ENCODE data around the gene USP34. TPM values are rescaled to one million over a fixed set of nuclear protein-coding genes. Genes with fewer than 3 reads are reported as not detected.

Gene USP34
- total and polyA plus RNA-seq, 9 donors: 57.4 to 132 (median 116) TPM

GRCh38 chr2:61439241-61440002 is 31.5 kb downstream of the USP34 start:
- intact Hi-C loops (cut with DNase I): no loop called here
- no peak for DNase-seq
- H3K4me1 ChIP-seq (ENCODE audit: insufficient read depth): peaks cover 9% of the 10 kb centered on the region
- TF ChIP-seq POLR2A (IDR thresholded peaks at IDR 0.05) (no peak), EP300 (IDR thresholded peaks at IDR 0.05) (no peak)
- TF ChIP-seq, protein P1, sequence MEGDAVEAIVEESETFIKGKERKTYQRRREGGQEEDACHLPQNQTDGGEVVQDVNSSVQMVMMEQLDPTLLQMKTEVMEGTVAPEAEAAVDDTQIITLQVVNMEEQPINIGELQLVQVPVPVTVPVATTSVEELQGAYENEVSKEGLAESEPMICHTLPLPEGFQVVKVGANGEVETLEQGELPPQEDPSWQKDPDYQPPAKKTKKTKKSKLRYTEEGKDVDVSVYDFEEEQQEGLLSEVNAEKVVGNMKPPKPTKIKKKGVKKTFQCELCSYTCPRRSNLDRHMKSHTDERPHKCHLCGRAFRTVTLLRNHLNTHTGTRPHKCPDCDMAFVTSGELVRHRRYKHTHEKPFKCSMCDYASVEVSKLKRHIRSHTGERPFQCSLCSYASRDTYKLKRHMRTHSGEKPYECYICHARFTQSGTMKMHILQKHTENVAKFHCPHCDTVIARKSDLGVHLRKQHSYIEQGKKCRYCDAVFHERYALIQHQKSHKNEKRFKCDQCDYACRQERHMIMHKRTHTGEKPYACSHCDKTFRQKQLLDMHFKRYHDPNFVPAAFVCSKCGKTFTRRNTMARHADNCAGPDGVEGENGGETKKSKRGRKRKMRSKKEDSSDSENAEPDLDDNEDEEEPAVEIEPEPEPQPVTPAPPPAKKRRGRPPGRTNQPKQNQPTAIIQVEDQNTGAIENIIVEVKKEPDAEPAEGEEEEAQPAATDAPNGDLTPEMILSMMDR (IDR thresholded peaks at IDR 0.05): no peak
- no peak overlapping the region for H3K4me3 ChIP-seq
- H3K36me3 ChIP-seq: no peaks in the 10 kb centered on the region
- no peaks in the 10 kb centered on the region for H3K27me3 ChIP-seq
- no peaks in the 10 kb centered on the region for H3K9me3 ChIP-seq
- WGBS, 3 donors: 61 to 70% (median 63%) methylated on average over 6 to 7 of the region's 7 CpGs
- H3K27ac ChIP-seq: no peak overlapping the region

DNA sequence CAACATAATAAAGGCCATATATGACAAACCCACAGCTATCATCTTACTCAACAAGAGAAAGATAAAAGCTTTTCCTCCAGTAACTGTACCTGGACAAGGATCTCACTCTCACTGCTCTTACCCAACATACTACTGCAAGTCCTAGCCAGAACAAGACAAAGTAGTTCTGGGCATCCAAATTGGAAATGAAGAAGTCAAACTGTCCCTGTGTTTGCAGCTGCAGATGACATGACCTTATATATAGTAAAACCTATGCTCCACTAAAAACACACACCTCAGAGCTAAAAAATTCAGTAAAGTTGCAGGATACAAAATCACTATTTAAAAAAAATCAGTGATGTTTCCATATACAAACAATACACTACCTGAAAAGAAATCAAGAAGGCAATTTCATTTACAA is 32.2 kb downstream of the USP34 start:
- DNase-seq: no peak
- intact Hi-C loops (cut with DNase I): no loop called here
- H3K4me1 ChIP-seq (ENCODE audit: insufficient read depth): peaks cover 11% of the 10 kb centered on the region

DNA sequence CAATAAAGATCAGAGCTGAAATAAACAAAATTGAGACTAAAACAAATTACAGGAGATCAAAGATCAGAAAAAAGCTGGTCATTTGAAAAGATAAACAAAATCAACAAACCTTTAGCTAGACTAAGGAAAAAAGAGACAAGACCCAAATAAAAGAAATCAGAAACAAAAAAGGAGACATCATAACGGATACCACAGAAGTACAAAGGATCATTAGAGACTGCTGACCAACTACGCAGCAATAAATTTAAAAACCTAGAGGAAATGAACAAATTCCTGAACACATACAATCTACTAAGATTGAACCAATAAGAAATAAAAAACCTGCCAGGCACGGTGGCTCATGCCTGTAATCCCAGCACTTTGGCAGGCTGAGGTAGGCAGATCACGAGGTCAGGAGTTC is 33.7 kb downstream of the USP34 start:
- DNase-seq: no peak
- Histone ChIP-seq H3K27ac (no peak overlapping the region), H3K27me3 (no peaks in the 10 kb centered on the region), H3K36me3 (no peaks in the 10 kb centered on the region), H3K4me1 (ENCODE audit: insufficient read depth) (peaks cover 14% of the 10 kb centered on the region), H3K4me3 (no peak overlapping the region), H3K9me3 (no peaks in the 10 kb centered on the region)
- intact Hi-C loops (cut with DNase I): no loop called here
- WGBS, 3 donors: 94 to 98% (median 96%) methylated on average over 4 of the region's 4 CpGs
- TF ChIP-seq, protein P1 (IDR thresholded peaks at IDR 0.05): no peak
- TF ChIP-seq EP300 (IDR thresholded peaks at IDR 0.05) (no peak), POLR2A (IDR thresholded peaks at IDR 0.05) (no peak)

More for the DNA sequence above, 32.2 kb downstream of the USP34 start:
- no peaks in the 10 kb centered on the region for H3K36me3 ChIP-seq
- no peaks in the 10 kb centered on the region for H3K9me3 ChIP-seq
- no peak overlapping the region for H3K4me3 ChIP-seq
- no peak for TF ChIP-seq POLR2A (IDR thresholded peaks at IDR 0.05)
- TF ChIP-seq, protein P1 (IDR thresholded peaks at IDR 0.05): no peak
- no peak for TF ChIP-seq EP300 (IDR thresholded peaks at IDR 0.05)
- no peak overlapping the region for H3K27ac ChIP-seq
- no peaks in the 10 kb centered on the region for H3K27me3 ChIP-seq

GRCh38 chr2:61436092-61436491 is 34.8 kb downstream of the USP34 start:
- intact Hi-C loops (cut with DNase I): no loop called here
- Histone ChIP-seq H3K27ac (no peak overlapping the region), H3K9me3 (no peaks in the 10 kb centered on the region), H3K36me3 (no peaks in the 10 kb centered on the region), H3K4me1 (ENCODE audit: insufficient read depth) (peaks cover 14% of the 10 kb centered on the region), H3K4me3 (no peak overlapping the region), H3K27me3 (no peaks in the 10 kb centered on the region)
- TF ChIP-seq, protein P1 (IDR thresholded peaks at IDR 0.05): no peak
- TF ChIP-seq POLR2A (IDR thresholded peaks at IDR 0.05) (no peak), EP300 (IDR thresholded peaks at IDR 0.05) (no peak)
- WGBS, 3 donors: 74 to 82% (median 82%) methylated on average over 2 of the region's 2 CpGs
- DNase-seq: no peak

Measured in ovary (tissue), 9 donors.